ENCODE measurements around the gene PLEKHM2. TPM values are rescaled to one million over a fixed set of nuclear protein-coding genes. Genes with fewer than 3 reads are reported as not detected.

PLEKHM2 gene
- total and polyA plus RNA-seq, 2 of the 4 experiments (the other 2 are of a cell fraction) = 24.7 to 48.0 TPM

DNA sequence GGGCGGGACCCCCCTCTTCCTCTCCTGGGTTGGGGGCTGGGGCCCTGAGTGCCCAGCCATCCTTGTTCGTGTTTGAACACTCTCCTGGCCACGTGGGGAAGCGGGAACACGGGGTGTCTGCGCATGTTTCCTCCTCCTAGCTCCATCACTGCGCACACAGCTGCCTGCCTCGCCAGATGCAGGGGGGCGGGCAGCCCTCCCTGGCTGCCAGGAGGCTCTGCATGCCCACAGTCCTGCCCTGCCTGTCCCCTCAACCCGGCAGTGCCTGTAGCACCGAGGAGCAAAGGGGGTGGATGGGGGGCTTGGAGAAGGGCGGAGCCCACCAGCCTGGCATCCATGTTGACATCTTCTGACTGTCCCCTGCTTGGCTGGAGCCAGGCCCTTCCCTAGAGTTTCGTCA is 50.2 kb downstream of the PLEKHM2 start:
- Histone ChIP-seq H3K23ac (ENCODE audit: low read depth, low read length) (no peak overlapping the region), H3K4me3 (ENCODE audit: insufficient read depth, low read depth, low read length) (no peak overlapping the region), H3K9ac (ENCODE audit: low read depth, low read length) (no peak overlapping the region), H3K9me1 (ENCODE audit: insufficient read depth, low read length) (no peaks in the 10 kb centered on the region), H3K79me1 (ENCODE audit: low read depth in 1 of 2, low read length in 2 of 2) (no peaks in the 10 kb centered on the region; a peak in 1 of 4 replicates), H3K9me3 (ENCODE audit: control insufficient read depth, insufficient read depth, low read length) (no peaks in the 10 kb centered on the region), H3K4ac (ENCODE audit: low read depth, low read length) (no peak overlapping the region), H2AK9ac (replicated peaks; ENCODE audit: low read depth, low read length, poor library complexity) (peak overlapping the region; percentile 5), H2BK20ac (ENCODE audit: low read depth, low read length) (no peak overlapping the region), H4K91ac (ENCODE audit: insufficient read depth, low read depth, low read length) (no peak overlapping the region), H3K56ac (ENCODE audit: extremely low read depth, insufficient read depth, low read length) (no peak overlapping the region), H4K20me1 (ENCODE audit: insufficient read depth, low read length) (no peaks in the 10 kb centered on the region; the same call in 1 of the 2 replicates), H2BK5ac (ENCODE audit: low read depth, low read length, poor library complexity, severe bottlenecking) (no peak overlapping the region), H2BK120ac (ENCODE audit: low read depth, low read length) (no peak overlapping the region), H3K14ac (replicated peaks; ENCODE audit: low read depth, low read length) (no peak overlapping the region), H3K36me3 (ENCODE audit: control insufficient read depth, insufficient read depth, low read length) (peaks cover 53% of the 10 kb centered on the region), H2AFZ (replicated peaks; ENCODE audit: low read length, poor library complexity) (no peak overlapping the region), H3K27ac (ENCODE audit: insufficient read depth, low read length) (no peak overlapping the region), H4K5ac (ENCODE audit: low read depth, low read length) (no peak overlapping the region), H2BK15ac (ENCODE audit: low read depth, low read length) (no peak overlapping the region), H3K18ac (ENCODE audit: low read depth, low read length) (no peak overlapping the region), H3K4me1 (ENCODE audit: control insufficient read depth, insufficient read depth, low read length) (no peaks in the 10 kb centered on the region), H2AK5ac (ENCODE audit: low read depth, low read length) (no peak overlapping the region), H4K8ac (ENCODE audit: low read depth in 2 of 2, low read length in 2 of 2) (no peak overlapping the region), H3K4me2 (ENCODE audit: low read depth, low read length) (no peak overlapping the region), H3K27me3 (ENCODE audit: control insufficient read depth, insufficient read depth, low read length) (no peaks in the 10 kb centered on the region)
- in situ Hi-C loops (cut with MboI; ENCODE audit: low sequenced_read_pairs) = no loop called here
- dilution Hi-C loops (cut with HindIII; ENCODE audit: low sequenced_read_pairs, unreplicated experiment) = no loop called here
- ChIA-PET POLR2A (ENCODE audit: unreplicated experiment) (no interaction called here), CTCF (no interaction called here)
- DNase-seq (no peak), ATAC-seq (ENCODE audit: low read depth) (no peak)
- BruUV-seq (replicated peaks) = no TSS peak
- no peak for TF ChIP-seq FOS (IDR thresholded peaks at IDR 0.05; ENCODE audit: low read depth, low read length)
- no peak for TF ChIP-seq RAD21 (IDR thresholded peaks at IDR 0.05; ENCODE audit: low read length)
- TF ChIP-seq, protein P1, sequence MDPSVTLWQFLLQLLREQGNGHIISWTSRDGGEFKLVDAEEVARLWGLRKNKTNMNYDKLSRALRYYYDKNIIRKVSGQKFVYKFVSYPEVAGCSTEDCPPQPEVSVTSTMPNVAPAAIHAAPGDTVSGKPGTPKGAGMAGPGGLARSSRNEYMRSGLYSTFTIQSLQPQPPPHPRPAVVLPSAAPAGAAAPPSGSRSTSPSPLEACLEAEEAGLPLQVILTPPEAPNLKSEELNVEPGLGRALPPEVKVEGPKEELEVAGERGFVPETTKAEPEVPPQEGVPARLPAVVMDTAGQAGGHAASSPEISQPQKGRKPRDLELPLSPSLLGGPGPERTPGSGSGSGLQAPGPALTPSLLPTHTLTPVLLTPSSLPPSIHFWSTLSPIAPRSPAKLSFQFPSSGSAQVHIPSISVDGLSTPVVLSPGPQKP (IDR thresholded peaks at IDR 0.05; ENCODE audit: borderline replicate concordance, low read depth, low read length) = no peak
- TF ChIP-seq MAFK (IDR thresholded peaks at IDR 0.05; ENCODE audit: low read depth, low read length) = no peak
- TF ChIP-seq CHD1 (IDR thresholded peaks at IDR 0.05; ENCODE audit: low read depth, low read length) = no peak
- no peak for TF ChIP-seq SMC3 (IDR thresholded peaks at IDR 0.05; ENCODE audit: low read depth, low read length)
- TF ChIP-seq, protein P2, sequence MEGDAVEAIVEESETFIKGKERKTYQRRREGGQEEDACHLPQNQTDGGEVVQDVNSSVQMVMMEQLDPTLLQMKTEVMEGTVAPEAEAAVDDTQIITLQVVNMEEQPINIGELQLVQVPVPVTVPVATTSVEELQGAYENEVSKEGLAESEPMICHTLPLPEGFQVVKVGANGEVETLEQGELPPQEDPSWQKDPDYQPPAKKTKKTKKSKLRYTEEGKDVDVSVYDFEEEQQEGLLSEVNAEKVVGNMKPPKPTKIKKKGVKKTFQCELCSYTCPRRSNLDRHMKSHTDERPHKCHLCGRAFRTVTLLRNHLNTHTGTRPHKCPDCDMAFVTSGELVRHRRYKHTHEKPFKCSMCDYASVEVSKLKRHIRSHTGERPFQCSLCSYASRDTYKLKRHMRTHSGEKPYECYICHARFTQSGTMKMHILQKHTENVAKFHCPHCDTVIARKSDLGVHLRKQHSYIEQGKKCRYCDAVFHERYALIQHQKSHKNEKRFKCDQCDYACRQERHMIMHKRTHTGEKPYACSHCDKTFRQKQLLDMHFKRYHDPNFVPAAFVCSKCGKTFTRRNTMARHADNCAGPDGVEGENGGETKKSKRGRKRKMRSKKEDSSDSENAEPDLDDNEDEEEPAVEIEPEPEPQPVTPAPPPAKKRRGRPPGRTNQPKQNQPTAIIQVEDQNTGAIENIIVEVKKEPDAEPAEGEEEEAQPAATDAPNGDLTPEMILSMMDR (conservative IDR thresholded peaks at IDR 0.05; ENCODE audit: low read depth, low read length) = no peak
- TF ChIP-seq MAZ (IDR thresholded peaks at IDR 0.05; ENCODE audit: borderline replicate concordance, low read depth, low read length) = no peak
- TF ChIP-seq BHLHE40 (IDR thresholded peaks at IDR 0.05; ENCODE audit: low read depth, low read length) = no peak
- TF ChIP-seq, protein P3, sequence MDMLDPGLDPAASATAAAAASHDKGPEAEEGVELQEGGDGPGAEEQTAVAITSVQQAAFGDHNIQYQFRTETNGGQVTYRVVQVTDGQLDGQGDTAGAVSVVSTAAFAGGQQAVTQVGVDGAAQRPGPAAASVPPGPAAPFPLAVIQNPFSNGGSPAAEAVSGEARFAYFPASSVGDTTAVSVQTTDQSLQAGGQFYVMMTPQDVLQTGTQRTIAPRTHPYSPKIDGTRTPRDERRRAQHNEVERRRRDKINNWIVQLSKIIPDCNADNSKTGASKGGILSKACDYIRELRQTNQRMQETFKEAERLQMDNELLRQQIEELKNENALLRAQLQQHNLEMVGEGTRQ (IDR thresholded peaks at IDR 0.05; ENCODE audit: low read depth, low read length) = no peak
- no peak for TF ChIP-seq POLR2A (IDR thresholded peaks at IDR 0.05; ENCODE audit: low read depth, low read length)
- intact Hi-C loops (cut with micrococcal nuclease) = no loop called here
- WGBS, 2 experiments (ENCODE audit: extremely low coverage in 2 of 2, insufficient read length in 1 of 2) = no CpG with 5 or more reads among the region's 13 CpGs

Measured in IMR-90 (cell line).